HepG2 (cell line): ENCODE data around the gene DGAT2. TPM values are rescaled to one million over a fixed set of nuclear protein-coding genes. Genes with fewer than 3 reads are reported as not detected.

ENCODE experiments used
- DNMT1 ChIP-seq: sonication (generic); formaldehyde crosslinking; IDR thresholded peaks from 2 replicates; pipeline ENCODE4 v1.5.1; 2020; ENCODE audit warnings: mild to moderate bottlenecking, missing genetic modification reagents
- ELF4 ChIP-seq: sonication (generic); formaldehyde crosslinking; IDR thresholded peaks from 2 replicates; pipeline ENCODE4 v1.5.0; 2020; ENCODE audit warnings: missing genetic modification reagents, mild to moderate bottlenecking, moderate library complexity, borderline replicate concordance
- ESRRA ChIP-seq: sonication (generic); formaldehyde crosslinking; IDR thresholded peaks from 2 replicates; pipeline ENCODE4 v1.5.1; 2020; ENCODE audit warnings: mild to moderate bottlenecking, low read depth, missing genetic modification reagents
- HDAC1 ChIP-seq: sonication (generic); formaldehyde crosslinking; IDR thresholded peaks from 2 replicates; pipeline ENCODE4 v1.5.1; 2020; ENCODE audit warnings: mild to moderate bottlenecking, missing genetic modification reagents
- ISX ChIP-seq: sonication (generic); formaldehyde crosslinking; conservative IDR thresholded peaks from 2 replicates; pipeline ENCODE4 v1.5.0; 2020; ENCODE audit warnings: missing genetic modification reagents
- MBD4 ChIP-seq: IDR thresholded peaks from 2 replicates; pipeline ENCODE4 v1.6.1; 2012; ENCODE audit warnings: low read length, inconsistent platforms, borderline replicate concordance
- MIER2 ChIP-seq: IDR thresholded peaks from 2 replicates; pipeline ENCODE4 v1.6.1; 2016; ENCODE audit warnings: missing biosample characterization, missing genetic modification reagents
- RAD21 ChIP-seq: fragments of 450-650 bp; formaldehyde crosslinking; IDR thresholded peaks from 2 replicates; pipeline ENCODE4 v1.5.0; 2020; ENCODE audit warnings: mild to moderate bottlenecking
- RFXAP ChIP-seq: sonication (generic); formaldehyde crosslinking; IDR thresholded peaks from 2 replicates; pipeline ENCODE4 v1.4.0; 2020; ENCODE audit warnings: missing genetic modification reagents, borderline replicate concordance
- U2AF2 ChIP-seq: fragments of 200-400 bp; formaldehyde crosslinking; IDR thresholded peaks from 2 replicates; pipeline ENCODE4 v1.6.1; 2017; ENCODE audit warnings: low read depth, mild to moderate bottlenecking, low read length
- ZBTB38 ChIP-seq: sonication (generic); formaldehyde crosslinking; IDR thresholded peaks from 2 replicates; pipeline ENCODE4 v1.5.1; 2020; ENCODE audit warnings: mild to moderate bottlenecking, missing genetic modification reagents
- ZNF329 ChIP-seq: sonication (generic); formaldehyde crosslinking; IDR thresholded peaks from 2 replicates; pipeline ENCODE4 v1.9.0; 2021; ENCODE audit warnings: low read depth, mild to moderate bottlenecking, missing genetic modification reagents
- ZNF335 ChIP-seq: sonication (generic); formaldehyde crosslinking; IDR thresholded peaks from 2 replicates; pipeline ENCODE4 v1.4.0; 2020; ENCODE audit warnings: missing genetic modification reagents
- ZSCAN12 ChIP-seq: sonication (generic); formaldehyde crosslinking; IDR thresholded peaks from 2 replicates; pipeline ENCODE4 v1.9.0; 2021; ENCODE audit warnings: mild to moderate bottlenecking, missing genetic modification reagents
- polyA plus RNA-seq, 8 experiments: library from polyadenylated mRNA; depleted of rRNA in 3 of 8; stranded (reverse) in 7 of 8; unstranded in 1 of 8; fragments of >200 nt; fragmentation: Illumina TruSeq in 4 of 8; extraction: Trizol in 4 of 8; gene quantifications; 2 replicates each; pipeline versions ENCODE4 v1.2.1 to v1.2.3, GENCODE V29; 2011 to 2016; ENCODE audit warnings: low read depth in 4 of 8, missing spikeins in 1 of 8, mixed read lengths in 1 of 8; ENCODE audit not compliant: insufficient read depth in 1 of 8
- total RNA-seq, 5 experiments: library from RNA; depleted of rRNA; stranded (reverse); fragments of >200 nt; fragmentation: Illumina TruSeq; extraction: Trizol; gene quantifications; 2 replicates each; pipeline ENCODE4 v1.2.3, GENCODE V29; 2016; ENCODE audit warnings: low read depth in 1 of 5
- TF ChIP-seq, protein P1 (sequence below): IDR thresholded peaks from 2 replicates; pipeline ENCODE4 v1.4.0; 2020; ENCODE audit warnings: mild to moderate bottlenecking, missing genetic modification reagents
- TF ChIP-seq, protein P2 (sequence below): IDR thresholded peaks from 2 replicates; pipeline ENCODE4 v1.6.1; 2012; ENCODE audit warnings: low read depth, low read length, improper control_type of control experiment
- TF ChIP-seq, protein P3 (sequence below): sonication (generic); formaldehyde crosslinking; IDR thresholded peaks from 2 replicates; pipeline ENCODE4 v1.8.0; 2022; ENCODE audit warnings: low read depth, missing genetic modification reagents
- TF ChIP-seq, protein P4 (sequence below): sonication (generic); formaldehyde crosslinking; IDR thresholded peaks from 2 replicates; pipeline ENCODE4 v1.5.1; 2020; ENCODE audit warnings: mild to moderate bottlenecking, missing genetic modification reagents, moderate library complexity
- TF ChIP-seq, protein P5 (sequence below): sonication (generic); formaldehyde crosslinking; IDR thresholded peaks from 2 replicates; pipeline ENCODE4 v1.4.0; 2020; ENCODE audit warnings: missing genetic modification reagents

DGAT2 gene
- total and polyA plus RNA-seq, 2 of the 13 experiments (the other 11 are each of a cell fraction or from before 2014, with no cell fraction given), result 39.0 to 65.6 TPM

DNA sequence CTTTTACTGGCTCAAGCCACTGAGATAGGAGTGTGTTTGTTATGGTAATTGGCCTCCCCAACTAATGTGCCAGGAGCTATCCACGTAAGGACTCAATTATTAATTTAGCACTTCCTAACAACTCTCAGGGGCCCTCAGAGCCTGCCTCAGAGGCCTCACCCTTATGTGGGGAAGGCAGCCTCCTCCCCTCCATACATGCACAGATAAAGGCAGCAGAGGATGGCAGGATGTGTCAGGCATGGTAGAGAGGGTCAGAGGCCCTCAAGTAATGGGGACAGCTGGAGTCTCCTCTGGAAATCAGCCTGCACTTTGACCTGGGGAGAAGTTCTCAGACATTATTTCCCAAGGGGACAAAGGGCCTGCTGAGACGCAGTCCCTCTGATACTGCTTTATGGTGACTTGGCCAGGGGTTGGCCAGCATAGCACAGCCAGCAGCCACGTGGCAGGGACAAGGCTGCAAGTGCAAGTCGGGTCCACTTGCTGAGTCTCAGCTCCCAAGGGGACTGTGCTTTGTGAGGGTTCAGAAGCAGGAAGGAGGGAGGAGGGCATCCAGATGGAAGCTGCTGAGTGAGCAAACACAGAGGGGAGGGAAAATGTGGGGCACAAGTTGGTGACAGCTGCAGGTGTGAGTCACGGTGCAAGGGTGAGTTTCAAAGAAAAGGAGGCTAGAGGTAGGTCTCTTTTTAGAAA is 33.9 kb upstream of the DGAT2 start (continued):
- TF ChIP-seq, protein P1, sequence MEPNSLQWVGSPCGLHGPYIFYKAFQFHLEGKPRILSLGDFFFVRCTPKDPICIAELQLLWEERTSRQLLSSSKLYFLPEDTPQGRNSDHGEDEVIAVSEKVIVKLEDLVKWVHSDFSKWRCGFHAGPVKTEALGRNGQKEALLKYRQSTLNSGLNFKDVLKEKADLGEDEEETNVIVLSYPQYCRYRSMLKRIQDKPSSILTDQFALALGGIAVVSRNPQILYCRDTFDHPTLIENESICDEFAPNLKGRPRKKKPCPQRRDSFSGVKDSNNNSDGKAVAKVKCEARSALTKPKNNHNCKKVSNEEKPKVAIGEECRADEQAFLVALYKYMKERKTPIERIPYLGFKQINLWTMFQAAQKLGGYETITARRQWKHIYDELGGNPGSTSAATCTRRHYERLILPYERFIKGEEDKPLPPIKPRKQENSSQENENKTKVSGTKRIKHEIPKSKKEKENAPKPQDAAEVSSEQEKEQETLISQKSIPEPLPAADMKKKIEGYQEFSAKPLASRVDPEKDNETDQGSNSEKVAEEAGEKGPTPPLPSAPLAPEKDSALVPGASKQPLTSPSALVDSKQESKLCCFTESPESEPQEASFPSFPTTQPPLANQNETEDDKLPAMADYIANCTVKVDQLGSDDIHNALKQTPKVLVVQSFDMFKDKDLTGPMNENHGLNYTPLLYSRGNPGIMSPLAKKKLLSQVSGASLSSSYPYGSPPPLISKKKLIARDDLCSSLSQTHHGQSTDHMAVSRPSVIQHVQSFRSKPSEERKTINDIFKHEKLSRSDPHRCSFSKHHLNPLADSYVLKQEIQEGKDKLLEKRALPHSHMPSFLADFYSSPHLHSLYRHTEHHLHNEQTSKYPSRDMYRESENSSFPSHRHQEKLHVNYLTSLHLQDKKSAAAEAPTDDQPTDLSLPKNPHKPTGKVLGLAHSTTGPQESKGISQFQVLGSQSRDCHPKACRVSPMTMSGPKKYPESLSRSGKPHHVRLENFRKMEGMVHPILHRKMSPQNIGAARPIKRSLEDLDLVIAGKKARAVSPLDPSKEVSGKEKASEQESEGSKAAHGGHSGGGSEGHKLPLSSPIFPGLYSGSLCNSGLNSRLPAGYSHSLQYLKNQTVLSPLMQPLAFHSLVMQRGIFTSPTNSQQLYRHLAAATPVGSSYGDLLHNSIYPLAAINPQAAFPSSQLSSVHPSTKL (CRISPR knock-in tag), result peak; percentile 62
- TF ChIP-seq ELF4 (no peak), ISX (CRISPR knock-in tag) (no peak), U2AF2 (no peak), ZSCAN12 (CRISPR knock-in tag) (no peak), ESRRA (peak; percentile 23; the same call in 1 of the 2 replicates), RAD21 (CRISPR knock-in tag) (no peak), MIER2 (no peak), MBD4 (no peak), RFXAP (CRISPR knock-in tag) (no peak), ZNF335 (0 out of 2 replicates have a peak, but pooled peaks have one; percentile 18), ZNF329 (CRISPR knock-in tag) (0 out of 2 replicates have a peak, but pooled peaks have one; percentile 44), HDAC1 (peak; percentile 39; the same call in 1 of the 2 replicates), ZBTB38 (CRISPR knock-in tag) (no peak), DNMT1 (CRISPR knock-in tag) (no peak)
- TF ChIP-seq, protein P2, sequence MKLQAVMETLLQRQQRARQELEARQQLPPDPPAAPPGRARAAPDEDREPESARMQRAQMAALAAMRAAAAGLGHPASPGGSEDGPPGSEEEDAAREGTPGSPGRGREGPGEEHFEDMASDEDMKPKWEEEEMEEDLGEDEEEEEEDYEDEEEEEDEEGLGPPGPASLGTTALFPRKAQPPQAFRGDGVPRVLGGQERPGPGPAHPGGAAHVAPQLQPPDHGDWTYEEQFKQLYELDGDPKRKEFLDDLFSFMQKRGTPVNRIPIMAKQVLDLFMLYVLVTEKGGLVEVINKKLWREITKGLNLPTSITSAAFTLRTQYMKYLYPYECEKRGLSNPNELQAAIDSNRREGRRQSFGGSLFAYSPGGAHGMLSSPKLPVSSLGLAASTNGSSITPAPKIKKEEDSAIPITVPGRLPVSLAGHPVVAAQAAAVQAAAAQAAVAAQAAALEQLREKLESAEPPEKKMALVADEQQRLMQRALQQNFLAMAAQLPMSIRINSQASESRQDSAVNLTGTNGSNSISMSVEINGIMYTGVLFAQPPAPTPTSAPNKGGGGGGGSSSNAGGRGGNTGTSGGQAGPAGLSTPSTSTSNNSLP, result no peak
- TF ChIP-seq, protein P3, sequence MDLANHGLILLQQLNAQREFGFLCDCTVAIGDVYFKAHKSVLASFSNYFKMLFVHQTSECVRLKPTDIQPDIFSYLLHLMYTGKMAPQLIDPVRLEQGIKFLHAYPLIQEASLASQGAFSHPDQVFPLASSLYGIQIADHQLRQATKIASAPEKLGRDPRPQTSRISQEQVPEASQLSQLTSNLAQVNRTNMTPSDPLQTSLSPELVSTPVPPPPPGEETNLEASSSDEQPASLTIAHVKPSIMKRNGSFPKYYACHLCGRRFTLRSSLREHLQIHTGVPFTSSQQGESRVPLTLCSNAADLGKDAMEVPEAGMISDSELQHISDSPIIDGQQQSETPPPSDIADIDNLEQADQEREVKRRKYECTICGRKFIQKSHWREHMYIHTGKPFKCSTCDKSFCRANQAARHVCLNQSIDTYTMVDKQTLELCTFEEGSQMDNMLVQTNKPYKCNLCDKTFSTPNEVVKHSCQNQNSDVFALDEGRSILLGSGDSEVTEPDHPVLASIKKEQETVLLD, result no peak
- TF ChIP-seq, protein P4, sequence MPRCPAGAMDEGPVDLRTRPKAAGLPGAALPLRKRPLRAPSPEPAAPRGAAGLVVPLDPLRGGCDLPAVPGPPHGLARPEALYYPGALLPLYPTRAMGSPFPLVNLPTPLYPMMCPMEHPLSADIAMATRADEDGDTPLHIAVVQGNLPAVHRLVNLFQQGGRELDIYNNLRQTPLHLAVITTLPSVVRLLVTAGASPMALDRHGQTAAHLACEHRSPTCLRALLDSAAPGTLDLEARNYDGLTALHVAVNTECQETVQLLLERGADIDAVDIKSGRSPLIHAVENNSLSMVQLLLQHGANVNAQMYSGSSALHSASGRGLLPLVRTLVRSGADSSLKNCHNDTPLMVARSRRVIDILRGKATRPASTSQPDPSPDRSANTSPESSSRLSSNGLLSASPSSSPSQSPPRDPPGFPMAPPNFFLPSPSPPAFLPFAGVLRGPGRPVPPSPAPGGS (CRISPR knock-in tag), result no peak
- TF ChIP-seq, protein P5, sequence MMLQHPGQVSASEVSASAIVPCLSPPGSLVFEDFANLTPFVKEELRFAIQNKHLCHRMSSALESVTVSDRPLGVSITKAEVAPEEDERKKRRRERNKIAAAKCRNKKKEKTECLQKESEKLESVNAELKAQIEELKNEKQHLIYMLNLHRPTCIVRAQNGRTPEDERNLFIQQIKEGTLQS (CRISPR knock-in tag), result 0 out of 2 replicates have a peak, but pooled peaks have one; percentile 50
